ENCODE measurements around the gene FKBP6.
"Not testable (repeated sequence)": the region's sequence is repeated elsewhere in the genome, so short reads cannot be mapped to it uniquely, and the experiment has no call there.

The FKBP6 gene

GRCh38 chr7:73324081-73324845 lies 3.7 kb upstream of the FKBP6 start:
- peak; percentile 81 for DNase-seq (ENCODE audit: low read depth, low spot score)

GRCh38 chr7:73325424-73325823 lies 2.5 kb upstream of the FKBP6 start:
- not testable (repeated sequence) for DNase-seq (ENCODE audit: low read depth, low spot score)

GRCh38 chr7:73327449-73327848 lies 512 bp upstream of the FKBP6 start:
- not testable (repeated sequence) for DNase-seq (ENCODE audit: low read depth, low spot score)

- no peak for DNase-seq (ENCODE audit: low read depth, low spot score)
Observed at GRCh38 chr7:73328696-73329095, 735 bp downstream of the FKBP6 start.

- no peak for DNase-seq (ENCODE audit: low read depth, low spot score)
Observed at GRCh38 chr7:73329861-73330581, 2.1 kb downstream of the FKBP6 start.

- DNase-seq (ENCODE audit: low read depth, low spot score), result no peak
Observed at GRCh38 chr7:73330772-73331171, 2.8 kb downstream of the FKBP6 start.

- DNase-seq (ENCODE audit: low read depth, low spot score), result no peak
Observed at GRCh38 chr7:73332447-73332846, 4.5 kb downstream of the FKBP6 start.

GRCh38 chr7:73338321-73338720 lies 10.4 kb downstream of the FKBP6 start:
- no peak for DNase-seq (ENCODE audit: low read depth, low spot score)

- no peak for DNase-seq (ENCODE audit: low read depth, low spot score)
Observed at GRCh38 chr7:73340514-73340913, 12.6 kb downstream of the FKBP6 start.

GRCh38 chr7:73341877-73342276 lies 13.9 kb downstream of the FKBP6 start:
- no peak for DNase-seq (ENCODE audit: low read depth, low spot score)

- DNase-seq (ENCODE audit: low read depth, low spot score), result peak; percentile 81
Observed at GRCh38 chr7:73342645-73343044, 14.7 kb downstream of the FKBP6 start.

- no peak for DNase-seq (ENCODE audit: low read depth, low spot score)
Observed at GRCh38 chr7:73343671-73344380, 15.9 kb downstream of the FKBP6 start.

GRCh38 chr7:73345538-73345937 lies 17.6 kb downstream of the FKBP6 start:
- no peak for DNase-seq (ENCODE audit: low read depth, low spot score)

- no peak for DNase-seq (ENCODE audit: low read depth, low spot score)
Observed at GRCh38 chr7:73345951-73346350, 18.0 kb downstream of the FKBP6 start.

- no peak for DNase-seq (ENCODE audit: low read depth, low spot score)
Observed at GRCh38 chr7:73349763-73350162, 21.8 kb downstream of the FKBP6 start.

- DNase-seq (ENCODE audit: low read depth, low spot score), result no peak
Observed at GRCh38 chr7:73350306-73351068, 22.5 kb downstream of the FKBP6 start.

GRCh38 chr7:73351447-73352167 lies 23.6 kb downstream of the FKBP6 start:
- no peak for DNase-seq (ENCODE audit: low read depth, low spot score)

- DNase-seq (ENCODE audit: low read depth, low spot score), result no peak
Observed at GRCh38 chr7:73352784-73353183, 24.8 kb downstream of the FKBP6 start.

GRCh38 chr7:73353243-73353642 lies 25.3 kb downstream of the FKBP6 start:
- DNase-seq (ENCODE audit: low read depth, low spot score), result no peak

- DNase-seq (ENCODE audit: low read depth, low spot score), result no peak
Observed at GRCh38 chr7:73354196-73354595, 26.2 kb downstream of the FKBP6 start.

GRCh38 chr7:73354821-73355220 lies 26.9 kb downstream of the FKBP6 start:
- no peak for DNase-seq (ENCODE audit: low read depth, low spot score)

Measured in ELF-1 (cell line).